HepG2 (cell line): ENCODE data around the gene ACAD11. TPM values are rescaled to one million over a fixed set of nuclear protein-coding genes. Genes with fewer than 3 reads are reported as not detected.

Experiments
- DMTF1 ChIP-seq: sonication (generic); formaldehyde crosslinking; IDR thresholded peaks from 2 replicates; pipeline ENCODE4 v1.4.0; 2020; ENCODE audit warnings: mild to moderate bottlenecking, missing genetic modification reagents
- IKZF1 ChIP-seq: fragments of 450-650 bp; IDR thresholded peaks from 2 replicates; pipeline ENCODE4 v1.7.1; 2016
- KAT8 ChIP-seq: IDR thresholded peaks from 2 replicates; pipeline ENCODE4 v1.6.1; 2016; ENCODE audit warnings: missing genetic modification reagents, missing compliant biosample characterization
- MYC ChIP-seq: sonication (generic); formaldehyde crosslinking; IDR thresholded peaks from 2 replicates; pipeline ENCODE4 v1.9.0; 2021; ENCODE audit warnings: missing genetic modification reagents, borderline replicate concordance
- RXRA ChIP-seq: sonication (generic); formaldehyde crosslinking; IDR thresholded peaks from 2 replicates; pipeline ENCODE4 v1.5.1; 2020; ENCODE audit warnings: missing genetic modification reagents
- STAT5B ChIP-seq: sonication (generic); formaldehyde crosslinking; IDR thresholded peaks from 2 replicates; pipeline ENCODE4 v1.4.0; 2020; ENCODE audit warnings: missing genetic modification reagents
- ZNF574 ChIP-seq: sonication (generic); formaldehyde crosslinking; IDR thresholded peaks from 2 replicates; pipeline ENCODE4 v1.4.0; 2020; ENCODE audit warnings: missing genetic modification reagents
- ZNF772 ChIP-seq: sonication (generic); formaldehyde crosslinking; IDR thresholded peaks from 2 replicates; pipeline ENCODE4 v1.5.0; 2020; ENCODE audit warnings: mild to moderate bottlenecking, missing genetic modification reagents
- ZNF777 ChIP-seq: sonication (generic); formaldehyde crosslinking; IDR thresholded peaks from 2 replicates; pipeline ENCODE4 v1.4.0; 2020; ENCODE audit warnings: missing genetic modification reagents
- ZNF879 ChIP-seq: sonication (generic); formaldehyde crosslinking; IDR thresholded peaks from 2 replicates; pipeline ENCODE4 v1.8.1; 2023; ENCODE audit warnings: missing genetic modification reagents
- polyA plus RNA-seq, 8 experiments: library from polyadenylated mRNA; depleted of rRNA in 3 of 8; stranded (reverse) in 7 of 8; unstranded in 1 of 8; fragments of >200 nt; fragmentation: Illumina TruSeq in 4 of 8; extraction: Trizol in 4 of 8; gene quantifications; 2 replicates each; pipeline versions ENCODE4 v1.2.1 to v1.2.3, GENCODE V29; 2011 to 2016; ENCODE audit warnings: low read depth in 4 of 8, missing spikeins in 1 of 8, mixed read lengths in 1 of 8; ENCODE audit not compliant: insufficient read depth in 1 of 8
- total RNA-seq, 5 experiments: library from RNA; depleted of rRNA; stranded (reverse); fragments of >200 nt; fragmentation: Illumina TruSeq; extraction: Trizol; gene quantifications; 2 replicates each; pipeline ENCODE4 v1.2.3, GENCODE V29; 2016; ENCODE audit warnings: low read depth in 1 of 5
- TF ChIP-seq, protein P1 (sequence below): sonication (generic); formaldehyde crosslinking; conservative IDR thresholded peaks from 2 replicates; pipeline ENCODE4 v1.8.0; 2022; ENCODE audit warnings: mild to moderate bottlenecking, moderate library complexity, missing genetic modification reagents
- TF ChIP-seq, protein P2 (sequence below): sonication (generic); formaldehyde crosslinking; conservative IDR thresholded peaks from 2 replicates; pipeline ENCODE4 v1.4.0; 2020; ENCODE audit warnings: missing genetic modification reagents
- TF ChIP-seq, protein P3 (sequence below): sonication (generic); formaldehyde crosslinking; IDR thresholded peaks from 2 replicates; pipeline ENCODE4 v1.5.0; 2020; ENCODE audit warnings: mild to moderate bottlenecking, missing genetic modification reagents
- TF ChIP-seq, protein P4 (sequence below): IDR thresholded peaks from 2 replicates; pipeline ENCODE4 v1.6.1; 2016; ENCODE audit warnings: mild to moderate bottlenecking
- TF ChIP-seq, protein P5 (sequence below): IDR thresholded peaks from 2 replicates; pipeline ENCODE4 v1.6.1; 2018; ENCODE audit warnings: missing genetic modification reagents, mild to moderate bottlenecking, missing compliant biosample characterization

Gene ACAD11
- total and polyA plus RNA-seq, 2 of the 13 experiments (the other 11 are each of a cell fraction or from before 2014, with no cell fraction given) = 30.6 to 56.9 TPM

- TF ChIP-seq, protein P1, sequence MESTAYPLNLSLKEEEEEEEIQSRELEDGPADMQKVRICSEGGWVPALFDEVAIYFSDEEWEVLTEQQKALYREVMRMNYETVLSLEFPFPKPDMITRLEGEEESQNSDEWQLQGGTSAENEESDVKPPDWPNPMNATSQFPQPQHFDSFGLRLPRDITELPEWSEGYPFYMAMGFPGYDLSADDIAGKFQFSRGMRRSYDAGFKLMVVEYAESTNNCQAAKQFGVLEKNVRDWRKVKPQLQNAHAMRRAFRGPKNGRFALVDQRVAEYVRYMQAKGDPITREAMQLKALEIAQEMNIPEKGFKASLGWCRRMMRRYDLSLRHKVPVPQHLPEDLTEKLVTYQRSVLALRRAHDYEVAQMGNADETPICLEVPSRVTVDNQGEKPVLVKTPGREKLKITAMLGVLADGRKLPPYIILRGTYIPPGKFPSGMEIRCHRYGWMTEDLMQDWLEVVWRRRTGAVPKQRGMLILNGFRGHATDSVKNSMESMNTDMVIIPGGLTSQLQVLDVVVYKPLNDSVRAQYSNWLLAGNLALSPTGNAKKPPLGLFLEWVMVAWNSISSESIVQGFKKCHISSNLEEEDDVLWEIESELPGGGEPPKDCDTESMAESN (CRISPR knock-in tag) = no peak
- TF ChIP-seq, protein P2, sequence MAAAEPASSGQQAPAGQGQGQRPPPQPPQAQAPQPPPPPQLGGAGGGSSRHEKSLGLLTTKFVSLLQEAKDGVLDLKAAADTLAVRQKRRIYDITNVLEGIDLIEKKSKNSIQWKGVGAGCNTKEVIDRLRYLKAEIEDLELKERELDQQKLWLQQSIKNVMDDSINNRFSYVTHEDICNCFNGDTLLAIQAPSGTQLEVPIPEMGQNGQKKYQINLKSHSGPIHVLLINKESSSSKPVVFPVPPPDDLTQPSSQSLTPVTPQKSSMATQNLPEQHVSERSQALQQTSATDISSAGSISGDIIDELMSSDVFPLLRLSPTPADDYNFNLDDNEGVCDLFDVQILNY (CRISPR knock-in tag) = no peak
- TF ChIP-seq STAT5B (no peak), DMTF1 (CRISPR knock-in tag) (no peak), KAT8 (peak; percentile 84), IKZF1 (no peak), MYC (CRISPR knock-in tag) (peak; percentile 57), ZNF777 (CRISPR knock-in tag) (0 out of 2 replicates have a peak, but pooled peaks have one; percentile 29), ZNF574 (CRISPR knock-in tag) (peak; percentile 78), RXRA (CRISPR knock-in tag) (no peak), ZNF772 (CRISPR knock-in tag) (peak; percentile 86), ZNF879 (CRISPR knock-in tag) (no peak)
- TF ChIP-seq, protein P3, sequence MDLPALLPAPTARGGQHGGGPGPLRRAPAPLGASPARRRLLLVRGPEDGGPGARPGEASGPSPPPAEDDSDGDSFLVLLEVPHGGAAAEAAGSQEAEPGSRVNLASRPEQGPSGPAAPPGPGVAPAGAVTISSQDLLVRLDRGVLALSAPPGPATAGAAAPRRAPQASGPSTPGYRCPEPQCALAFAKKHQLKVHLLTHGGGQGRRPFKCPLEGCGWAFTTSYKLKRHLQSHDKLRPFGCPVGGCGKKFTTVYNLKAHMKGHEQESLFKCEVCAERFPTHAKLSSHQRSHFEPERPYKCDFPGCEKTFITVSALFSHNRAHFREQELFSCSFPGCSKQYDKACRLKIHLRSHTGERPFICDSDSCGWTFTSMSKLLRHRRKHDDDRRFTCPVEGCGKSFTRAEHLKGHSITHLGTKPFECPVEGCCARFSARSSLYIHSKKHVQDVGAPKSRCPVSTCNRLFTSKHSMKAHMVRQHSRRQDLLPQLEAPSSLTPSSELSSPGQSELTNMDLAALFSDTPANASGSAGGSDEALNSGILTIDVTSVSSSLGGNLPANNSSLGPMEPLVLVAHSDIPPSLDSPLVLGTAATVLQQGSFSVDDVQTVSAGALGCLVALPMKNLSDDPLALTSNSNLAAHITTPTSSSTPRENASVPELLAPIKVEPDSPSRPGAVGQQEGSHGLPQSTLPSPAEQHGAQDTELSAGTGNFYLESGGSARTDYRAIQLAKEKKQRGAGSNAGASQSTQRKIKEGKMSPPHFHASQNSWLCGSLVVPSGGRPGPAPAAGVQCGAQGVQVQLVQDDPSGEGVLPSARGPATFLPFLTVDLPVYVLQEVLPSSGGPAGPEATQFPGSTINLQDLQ (CRISPR knock-in tag) = no peak; the same call in 1 of the 2 replicates
- TF ChIP-seq, protein P4, sequence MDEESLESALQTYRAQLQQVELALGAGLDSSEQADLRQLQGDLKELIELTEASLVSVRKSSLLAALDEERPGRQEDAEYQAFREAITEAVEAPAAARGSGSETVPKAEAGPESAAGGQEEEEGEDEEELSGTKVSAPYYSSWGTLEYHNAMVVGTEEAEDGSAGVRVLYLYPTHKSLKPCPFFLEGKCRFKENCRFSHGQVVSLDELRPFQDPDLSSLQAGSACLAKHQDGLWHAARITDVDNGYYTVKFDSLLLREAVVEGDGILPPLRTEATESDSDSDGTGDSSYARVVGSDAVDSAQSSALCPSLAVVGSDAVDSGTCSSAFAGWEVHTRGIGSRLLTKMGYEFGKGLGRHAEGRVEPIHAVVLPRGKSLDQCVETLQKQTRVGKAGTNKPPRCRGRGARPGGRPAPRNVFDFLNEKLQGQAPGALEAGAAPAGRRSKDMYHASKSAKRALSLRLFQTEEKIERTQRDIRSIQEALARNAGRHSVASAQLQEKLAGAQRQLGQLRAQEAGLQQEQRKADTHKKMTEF (CRISPR knock-in tag) = no peak; the same call in 1 of the 2 replicates
- TF ChIP-seq, protein P5, sequence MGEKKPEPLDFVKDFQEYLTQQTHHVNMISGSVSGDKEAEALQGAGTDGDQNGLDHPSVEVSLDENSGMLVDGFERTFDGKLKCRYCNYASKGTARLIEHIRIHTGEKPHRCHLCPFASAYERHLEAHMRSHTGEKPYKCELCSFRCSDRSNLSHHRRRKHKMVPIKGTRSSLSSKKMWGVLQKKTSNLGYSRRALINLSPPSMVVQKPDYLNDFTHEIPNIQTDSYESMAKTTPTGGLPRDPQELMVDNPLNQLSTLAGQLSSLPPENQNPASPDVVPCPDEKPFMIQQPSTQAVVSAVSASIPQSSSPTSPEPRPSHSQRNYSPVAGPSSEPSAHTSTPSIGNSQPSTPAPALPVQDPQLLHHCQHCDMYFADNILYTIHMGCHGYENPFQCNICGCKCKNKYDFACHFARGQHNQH = peak; percentile 61; the same call in 1 of the 2 replicates
These were observed 622 bp upstream of the ACAD11 start, which contains the start of gene UBA5 (continued) for GRCh38 chr3:132660052-132660810.
